Measurements from ENCODE around the gene PLXDC2.

DNA sequence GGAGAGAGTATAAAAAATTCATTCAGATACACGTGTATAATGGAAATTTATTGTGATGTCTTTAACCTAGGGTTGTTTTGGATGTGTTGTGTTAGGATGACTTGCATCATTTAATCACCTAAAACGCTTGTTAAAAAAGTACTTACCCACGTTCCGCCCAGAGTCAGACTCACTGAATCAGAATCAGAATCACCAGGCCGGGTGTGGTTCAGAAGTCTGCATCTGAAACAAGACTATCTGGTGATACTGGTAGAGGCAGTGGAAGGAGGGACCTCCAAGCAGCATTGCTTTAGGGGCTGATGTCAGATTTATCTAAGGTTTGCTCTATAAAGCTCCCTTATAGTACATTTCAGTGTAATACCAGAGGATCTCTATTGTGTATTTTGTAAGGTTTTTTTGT lies 20.5 kb upstream of the PLXDC2 start:
- no peak for TF ChIP-seq POLR2AphosphoS5 (IDR thresholded peaks at IDR 0.05)
- TF ChIP-seq POLR2A (IDR thresholded peaks at IDR 0.05): no peak
